CD4-positive, alpha-beta T cell treated with Interleukin-2 at 100 ng/mL for 4 hours (primary cell): Measurements from ENCODE around the gene C22orf31.
A peak's percentile ranks its signal among the peaks of the same experiment; 100 is the strongest.

Experiments used
- DNase-seq: peaks from one replicate; pipeline ENCODE4 v3.0.0-alpha.2; 2020; ENCODE audit warnings: low spot score

C22orf31 gene

DNA sequence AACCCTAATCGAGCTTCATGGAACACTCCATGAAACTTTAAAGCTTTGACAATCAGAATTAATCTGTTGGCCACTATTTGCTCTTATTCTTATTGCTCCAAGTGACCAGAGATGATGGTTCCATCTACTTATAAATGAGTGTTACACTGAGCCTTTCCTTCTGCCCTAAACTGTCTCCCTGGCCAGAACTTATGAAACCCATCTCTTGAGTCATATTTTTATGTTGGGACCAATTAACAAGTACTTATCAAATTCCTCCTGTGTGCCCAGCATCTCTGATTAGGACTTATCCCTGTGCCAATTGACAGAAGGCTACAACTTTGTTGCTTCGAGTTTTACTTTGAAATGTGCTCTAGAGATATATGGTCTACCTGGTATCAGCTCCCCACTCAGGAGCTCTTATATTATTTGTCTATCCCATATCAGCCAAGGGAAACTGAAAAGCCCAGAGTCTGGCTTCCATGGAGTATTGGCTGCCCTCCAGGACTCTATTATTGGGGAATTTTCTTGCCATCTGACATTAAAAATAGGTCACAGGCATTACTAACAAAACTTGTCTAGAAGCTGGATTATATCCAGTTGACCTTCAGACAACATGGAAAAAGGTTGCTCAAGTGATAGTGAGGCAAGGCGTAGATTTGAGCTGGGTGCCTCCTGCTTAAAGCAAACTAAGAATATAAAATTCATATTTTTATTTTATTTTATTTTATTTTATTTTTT lies 20.0 kb upstream of the C22orf31 start:
- no peak for DNase-seq

DNA sequence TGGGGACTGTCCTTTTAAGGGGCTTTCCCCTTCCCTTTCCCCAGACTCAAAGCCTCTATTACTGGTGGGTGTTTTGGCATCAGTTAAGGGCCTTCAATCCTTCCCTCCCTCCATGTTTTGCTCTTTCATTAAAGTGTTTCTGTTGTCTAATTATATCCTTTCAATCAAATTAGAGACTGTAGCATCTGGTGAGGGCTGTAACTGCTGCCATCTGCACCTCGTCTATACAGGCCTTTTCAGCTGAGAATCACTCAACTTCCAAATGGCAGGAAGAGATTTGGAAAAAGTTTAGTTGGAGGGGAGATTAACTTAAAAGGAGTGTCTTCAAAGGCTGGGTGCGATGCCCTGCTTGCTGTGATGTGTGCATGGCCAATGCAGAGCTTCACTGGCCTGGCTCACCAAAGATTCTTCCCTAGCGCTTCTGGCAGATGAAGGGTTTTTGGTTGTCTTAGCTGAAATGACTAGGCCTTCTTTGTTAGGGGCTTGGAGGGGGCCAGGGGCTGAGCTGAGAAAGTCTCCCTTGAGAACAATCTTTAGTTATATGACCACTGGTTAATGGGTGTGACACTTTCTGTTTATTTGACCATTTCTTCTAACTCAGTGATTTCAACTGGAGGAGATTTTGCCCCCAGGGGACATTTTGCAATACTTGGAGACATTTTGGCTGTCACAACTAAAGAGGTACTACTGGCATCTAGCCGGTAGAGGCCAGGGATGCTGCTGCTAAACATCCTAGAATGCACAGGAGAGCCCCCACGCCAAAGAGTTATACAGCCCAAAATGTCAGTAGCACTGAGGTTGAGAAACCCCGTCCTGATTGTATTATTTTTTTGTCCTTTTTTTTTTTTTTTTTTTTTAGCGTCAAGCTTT lies 18.7 kb upstream of the C22orf31 start:
- no peak for DNase-seq

DNA sequence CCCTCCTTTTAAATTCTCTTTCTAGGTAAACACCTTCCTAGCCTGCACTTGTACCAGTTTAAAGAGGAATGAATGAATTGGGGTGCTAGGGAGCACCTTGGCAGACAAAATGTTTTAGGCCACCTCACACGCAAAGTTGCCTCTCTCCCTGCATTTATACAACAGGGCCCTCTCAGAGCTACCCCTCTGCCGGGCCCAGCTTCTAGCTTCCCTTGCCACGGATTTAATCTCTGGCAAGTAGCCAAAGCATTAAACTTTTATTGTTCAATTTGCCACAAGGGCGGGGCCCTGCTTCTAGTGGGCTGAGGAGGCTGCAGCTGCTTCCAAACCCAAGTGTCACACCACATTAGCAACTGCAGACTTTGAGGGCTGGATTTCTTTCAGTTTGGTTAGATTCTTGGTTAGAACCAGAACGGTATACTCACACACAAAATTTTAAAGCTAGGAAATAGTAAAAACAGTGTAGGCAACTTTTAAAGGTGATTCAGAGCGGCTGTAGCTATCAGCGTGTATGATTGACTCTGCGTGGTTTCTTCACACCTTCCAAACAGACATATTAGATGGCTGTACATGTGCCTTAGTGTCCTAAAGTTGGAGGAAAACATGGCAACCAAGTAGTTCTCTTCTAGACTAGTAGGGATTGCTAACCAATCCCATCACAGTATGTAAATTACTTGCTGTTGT lies 17.7 kb upstream of the C22orf31 start:
- no peak for DNase-seq

DNA sequence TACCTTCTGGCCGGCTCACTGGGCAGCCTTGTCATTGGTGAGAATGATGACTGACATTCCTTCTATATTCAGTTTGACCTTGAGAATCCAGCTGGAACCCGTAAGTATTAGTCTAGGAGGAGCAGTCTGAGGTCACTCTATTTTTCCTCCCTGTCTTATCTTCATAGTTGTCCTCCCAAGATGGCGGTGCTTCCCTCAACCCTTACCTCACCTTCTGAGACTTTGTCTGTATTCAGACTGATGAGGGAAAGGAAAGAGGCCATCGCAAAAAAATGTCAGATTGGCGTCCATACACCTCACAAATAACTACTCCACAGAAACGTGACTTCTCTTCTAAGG lies 17.2 kb upstream of the C22orf31 start:
- no peak for DNase-seq

- DNase-seq, result no peak
Observed at GRCh38 chr22:29078036-29078868, 16.6 kb upstream of the C22orf31 start.

DNA sequence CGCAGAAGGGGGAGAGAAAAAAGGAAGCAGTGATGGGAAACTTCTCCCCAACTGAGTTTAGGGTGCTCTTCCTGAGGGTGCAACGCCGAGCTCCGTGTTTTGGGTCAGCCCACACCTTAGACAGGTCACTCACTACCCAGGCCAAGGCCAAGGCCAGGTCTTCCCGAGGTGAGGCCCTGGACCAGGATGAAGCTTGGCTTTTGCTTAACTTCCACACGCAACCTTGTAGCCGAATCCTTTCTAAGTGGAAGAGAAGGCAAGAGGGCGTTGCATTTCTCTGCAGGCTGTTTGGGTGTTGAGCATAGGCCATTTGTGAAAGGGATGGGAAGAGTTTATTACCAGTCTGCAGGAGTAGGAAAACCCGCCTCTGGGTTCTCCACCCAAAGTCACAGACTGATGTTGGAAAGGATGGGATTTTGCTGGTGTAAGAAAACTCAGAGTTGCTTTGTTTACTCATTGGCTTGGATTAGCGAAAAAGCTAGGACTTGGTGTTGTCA lies 12.7 kb upstream of the C22orf31 start:
- DNase-seq, result no peak

GRCh38 chr22:29073618-29074275 lies 12.1 kb upstream of the C22orf31 start:
- DNase-seq, result no peak

- DNase-seq, result no peak
Observed at GRCh38 chr22:29072979-29073617, 11.5 kb upstream of the C22orf31 start, which contains the start of gene KREMEN1. KREMEN1 (plus strand) TSS chr22:29073035; CDS start chr22:29073131, 96 bp downstream.

GRCh38 chr22:29072193-29072978 lies 10.8 kb upstream of the C22orf31 start:
- peak; percentile 73 for DNase-seq

DNA sequence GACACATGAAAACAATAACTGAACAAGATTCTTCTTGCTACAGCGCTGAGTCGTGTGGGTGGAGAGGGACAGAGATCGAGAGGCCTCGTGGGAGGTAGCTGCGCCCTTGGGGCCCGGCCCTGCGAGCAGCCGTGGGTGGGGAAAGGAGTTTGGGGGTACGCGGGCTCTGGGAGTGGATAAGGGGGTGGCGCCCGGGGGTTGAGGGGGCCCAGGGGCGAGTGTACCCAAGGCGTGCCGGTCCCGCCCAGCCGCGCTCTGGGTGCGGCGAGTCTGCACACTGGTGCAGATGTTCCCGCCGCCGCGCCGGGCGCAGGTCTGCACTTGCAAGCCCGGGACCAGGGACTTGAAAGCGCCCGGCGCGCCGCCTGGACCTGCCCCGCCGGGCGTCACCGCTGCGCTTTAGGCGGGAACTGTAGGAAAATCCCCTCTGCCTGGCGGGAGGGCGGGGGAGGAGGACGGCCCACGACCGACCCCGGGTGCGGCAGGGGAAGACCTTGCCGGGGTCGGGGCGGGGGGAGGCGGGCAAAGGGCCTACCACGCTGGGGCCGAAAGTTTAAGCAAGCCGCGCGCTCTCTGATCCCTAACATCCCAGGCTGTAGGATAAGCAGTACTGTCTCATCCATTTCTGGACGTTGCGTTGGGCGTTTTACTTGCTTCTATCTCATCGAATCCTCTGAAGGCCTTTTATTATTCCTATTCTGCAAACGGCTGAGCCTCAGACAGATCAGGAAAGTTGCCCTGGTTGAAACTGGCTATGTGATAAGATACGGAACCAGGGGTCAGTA lies 9.8 kb upstream of the C22orf31 start:
- DNase-seq, result no peak

- DNase-seq, result no peak
Observed at GRCh38 chr22:29070490-29070889, 8.9 kb upstream of the C22orf31 start.

- DNase-seq, result no peak
Observed at GRCh38 chr22:29069463-29069862, 7.8 kb upstream of the C22orf31 start.

DNA sequence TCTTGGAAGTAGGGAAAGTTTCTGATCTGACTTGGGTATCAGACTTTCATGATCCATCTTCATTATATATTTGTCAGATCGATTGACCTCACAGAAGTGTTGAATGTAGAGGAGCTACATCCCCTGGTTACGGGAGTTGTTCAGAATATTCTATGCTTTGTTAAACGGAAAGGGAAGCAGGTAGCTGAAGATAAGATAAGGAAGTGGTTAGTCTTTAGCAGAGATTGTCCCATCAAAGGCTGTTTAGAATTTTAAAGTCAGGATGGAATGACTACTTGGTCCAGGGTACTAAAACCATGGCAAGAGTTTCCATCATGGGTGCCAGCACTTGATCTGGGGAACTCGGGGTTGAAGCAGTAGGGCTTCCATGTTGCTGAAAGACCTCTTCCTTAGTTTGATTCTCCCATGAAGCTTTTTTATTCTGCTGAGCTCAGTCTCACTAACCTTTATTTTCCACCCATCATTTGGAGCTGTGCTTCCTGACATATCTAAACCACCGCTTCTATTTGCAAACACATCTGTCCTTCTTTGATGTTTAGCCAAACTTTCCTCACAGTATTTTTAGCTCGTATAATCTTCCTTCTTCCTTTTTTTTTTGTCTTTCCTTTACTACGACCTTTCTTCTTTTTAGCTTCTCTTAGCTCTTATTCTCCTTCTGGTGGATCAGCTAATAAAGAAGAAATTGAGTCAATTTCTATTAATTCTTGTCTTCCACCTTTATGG lies 4.0 kb upstream of the C22orf31 start:
- DNase-seq, result no peak

DNA sequence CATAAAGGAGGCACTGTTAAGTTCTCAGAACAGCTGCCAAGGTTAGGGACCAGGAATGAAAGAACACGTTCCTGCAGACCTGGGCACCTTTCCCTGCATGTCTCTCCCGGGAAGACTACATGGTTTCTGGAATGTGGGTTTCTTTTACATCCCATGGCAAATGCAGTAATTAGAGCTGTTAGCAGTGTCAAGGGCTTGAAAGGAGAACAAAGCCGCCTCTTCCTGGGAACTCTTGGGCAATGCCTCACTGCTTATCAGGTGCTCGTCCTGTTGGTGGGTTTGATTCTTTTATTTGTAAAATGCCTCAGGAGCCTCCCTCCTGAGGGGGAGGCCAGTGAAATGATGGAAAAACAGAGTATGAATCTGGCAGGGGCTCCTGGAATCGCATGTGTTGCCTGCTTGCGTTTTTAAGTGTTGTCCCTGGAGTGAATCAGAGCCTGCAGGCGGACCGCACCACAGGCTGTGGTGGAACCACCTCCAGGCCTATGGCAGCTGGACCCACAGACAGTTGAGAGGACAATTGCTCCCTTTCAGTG lies 723 bp upstream of the C22orf31 start:
- DNase-seq, result no peak

GRCh38 chr22:29060931-29061330 lies 700 bp downstream of the C22orf31 start:
- no peak for DNase-seq

GRCh38 chr22:29060251-29060869 lies 1.3 kb downstream of the C22orf31 start:
- no peak for DNase-seq

- DNase-seq, result no peak
Observed at GRCh38 chr22:29056472-29056871, 5.2 kb downstream of the C22orf31 start.
